Ammon's horn (tissue), 1 donor: ENCODE measurements around the gene TRUB1.
"Not testable (repeated sequence)": the region's sequence is repeated elsewhere in the genome, so short reads cannot be mapped to it uniquely, and the experiment has no call there.

ENCODE experiments used
- DNase-seq: peaks from one replicate; pipeline ENCODE4 v3.0.0-alpha.2; 2016; ENCODE audit warnings: low spot score

TRUB1 gene

DNA sequence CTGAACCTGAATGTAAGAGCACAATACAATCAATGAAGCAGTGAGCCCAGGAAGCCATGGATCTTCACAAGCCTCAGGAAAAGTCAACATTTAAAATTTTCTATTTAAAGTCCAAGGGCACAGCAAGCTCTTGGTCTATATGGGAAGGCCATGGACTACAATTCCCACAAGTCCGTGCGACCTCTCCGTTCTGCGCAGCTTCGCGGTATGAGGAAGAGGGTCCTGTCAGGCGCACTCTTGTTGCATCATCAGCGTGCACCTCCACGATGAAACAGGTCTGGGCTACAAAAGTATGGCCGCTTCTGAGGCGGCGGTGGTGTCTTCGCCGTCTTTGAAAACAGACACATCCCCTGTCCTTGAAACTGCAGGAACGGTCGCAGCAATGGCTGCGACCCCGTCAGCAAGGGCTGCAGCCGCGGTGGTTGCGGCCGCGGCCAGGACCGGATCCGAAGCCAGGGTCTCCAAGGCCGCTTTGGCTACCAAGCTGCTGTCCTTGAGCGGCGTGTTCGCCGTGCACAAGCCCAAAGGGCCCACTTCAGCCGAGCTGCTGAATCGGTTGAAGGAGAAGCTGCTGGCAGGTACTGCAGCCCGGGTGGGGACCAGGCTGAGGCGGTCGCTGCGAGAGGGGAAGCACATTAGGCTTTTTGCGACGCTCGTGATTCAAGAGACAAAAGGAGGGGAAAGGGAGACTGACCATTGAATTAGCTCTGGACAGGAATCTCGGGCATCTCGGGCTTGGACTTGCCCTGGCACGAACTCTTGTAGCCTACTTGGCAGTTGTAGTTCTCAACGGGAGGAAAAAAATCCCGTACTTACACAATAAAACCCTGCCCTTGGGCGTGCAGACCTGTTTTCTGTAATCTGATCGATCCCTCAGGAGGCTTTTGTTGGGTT, at the start of gene TRUB1:
Gene TRUB1 (plus strand): TSS at position 234 of the 894 bp plus-strand sequence. CDS start 59 bp downstream, at position 293.
- peak; percentile 99 for DNase-seq

GRCh38 chr10:114893251-114893650, 44.7 kb upstream of the TRUB1 start:
- no peak for DNase-seq

DNA sequence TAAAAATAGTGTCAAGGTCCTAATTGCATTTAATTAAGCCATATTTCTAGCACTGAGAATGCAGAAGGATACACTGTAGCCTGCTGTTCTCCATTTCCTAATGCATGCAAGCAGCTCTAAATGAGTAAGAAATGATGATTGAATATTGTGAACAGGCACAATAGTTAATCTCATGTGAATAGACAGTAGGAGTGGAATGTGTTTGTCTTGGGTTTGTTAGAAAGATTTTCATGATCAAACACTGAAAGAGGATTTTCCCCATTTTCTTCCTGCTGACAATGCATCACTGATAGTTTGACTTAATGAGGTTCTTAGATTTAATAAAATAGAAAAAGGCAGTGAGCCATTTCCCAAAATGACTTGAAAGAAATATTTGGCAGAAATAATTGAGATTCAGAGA, 43.1 kb upstream of the TRUB1 start:
- DNase-seq, result no peak

GRCh38 chr10:114897011-114897410, 41.0 kb upstream of the TRUB1 start:
- not testable (repeated sequence) for DNase-seq

GRCh38 chr10:114897593-114897992, 40.4 kb upstream of the TRUB1 start:
- no peak for DNase-seq

- no peak for DNase-seq
Observed at GRCh38 chr10:114899982-114900381, 38.0 kb upstream of the TRUB1 start.

- no peak for DNase-seq
Observed at GRCh38 chr10:114900658-114901057, 37.3 kb upstream of the TRUB1 start.

DNA sequence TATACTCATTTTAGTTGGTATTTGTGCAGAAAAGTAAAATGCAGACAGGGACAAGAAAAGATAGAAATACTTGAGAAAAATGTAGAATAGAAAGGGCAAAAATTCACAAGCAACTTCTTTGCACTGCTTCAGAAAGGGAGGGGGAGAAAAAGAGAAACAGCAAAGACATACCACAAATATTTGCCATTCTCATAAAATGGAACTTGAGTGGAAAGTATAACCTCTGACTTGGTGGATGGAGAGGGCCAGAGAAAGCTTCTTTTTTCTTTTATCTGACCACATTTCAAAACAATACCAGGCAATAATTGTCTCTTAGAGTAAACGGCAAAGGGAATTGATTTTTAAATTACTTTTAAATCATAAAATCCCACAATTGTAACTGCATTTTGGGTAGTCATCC, 35.8 kb upstream of the TRUB1 start:
- DNase-seq, result no peak

- DNase-seq, result peak; percentile 11
Observed at GRCh38 chr10:114905450-114905849, 32.5 kb upstream of the TRUB1 start.

DNA sequence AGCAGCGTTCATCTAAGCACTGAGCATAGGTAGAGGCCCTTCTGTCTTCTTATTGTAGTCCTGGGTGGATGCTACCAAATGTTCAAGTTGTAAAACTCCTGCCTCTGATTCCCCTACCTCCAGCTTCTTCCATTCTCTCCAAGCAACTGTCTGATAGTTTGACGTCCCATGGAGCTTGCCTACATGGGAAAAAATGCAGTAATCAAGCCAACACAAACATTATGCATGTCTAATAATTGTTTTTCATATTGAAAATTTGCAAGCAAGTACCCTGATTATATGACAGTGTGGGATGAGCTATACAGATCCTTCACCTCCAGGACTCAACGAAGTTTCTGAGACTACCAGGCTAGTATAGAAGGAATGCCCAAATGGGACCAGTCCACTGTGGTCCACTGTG, 31.0 kb upstream of the TRUB1 start:
- no peak for DNase-seq

DNA sequence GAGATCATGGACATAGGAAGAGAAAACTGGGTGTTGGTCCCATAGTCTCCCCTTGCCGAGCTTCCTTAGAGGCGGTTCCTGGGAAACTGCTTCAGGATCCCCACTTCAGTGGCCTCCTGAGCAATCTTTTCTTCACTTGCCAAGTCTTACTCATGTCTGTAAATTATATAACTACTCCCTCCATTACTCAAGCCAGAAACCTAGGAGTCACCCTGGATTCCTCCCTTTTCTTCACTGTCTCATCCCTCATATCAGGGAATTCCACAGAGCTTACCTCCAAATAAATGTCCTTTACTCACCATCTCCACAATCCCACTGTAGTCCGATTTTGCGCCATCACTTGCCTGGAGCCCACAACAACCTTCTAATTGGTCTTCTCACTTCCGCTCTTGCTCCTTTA, 29.1 kb upstream of the TRUB1 start:
- no peak for DNase-seq

DNA sequence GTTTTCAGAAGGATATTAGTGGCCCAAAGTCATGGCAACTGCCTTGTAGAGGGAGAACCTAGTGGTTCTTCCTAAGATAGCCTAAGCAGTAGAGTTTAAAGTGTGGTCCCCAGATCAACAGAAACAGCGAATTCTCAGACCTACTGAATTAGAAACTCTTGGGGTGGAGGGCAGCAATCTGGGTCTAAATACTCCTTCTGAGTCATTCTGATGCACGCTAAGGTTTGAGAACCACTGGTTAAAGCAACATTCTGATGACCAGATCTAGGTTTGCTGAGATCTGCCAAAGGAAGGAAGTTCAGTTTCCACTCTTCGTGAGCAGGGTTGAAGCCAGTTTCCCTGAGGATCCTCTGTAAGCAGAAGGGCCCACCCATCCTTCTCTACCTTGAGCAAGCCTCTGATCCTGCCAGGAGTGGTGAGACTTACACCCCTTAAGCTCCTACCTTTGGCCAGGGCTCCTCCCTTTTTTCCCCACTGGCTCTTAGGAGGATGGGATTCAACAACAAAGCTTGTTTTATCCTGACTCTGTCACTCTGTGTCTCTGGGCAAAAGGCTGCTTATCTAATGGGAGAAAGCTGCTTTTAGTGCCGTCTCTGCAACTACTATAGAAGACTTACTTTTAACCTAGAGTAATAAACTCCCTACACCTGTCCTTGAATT, 26.8 kb upstream of the TRUB1 start:
- DNase-seq, result no peak

DNA sequence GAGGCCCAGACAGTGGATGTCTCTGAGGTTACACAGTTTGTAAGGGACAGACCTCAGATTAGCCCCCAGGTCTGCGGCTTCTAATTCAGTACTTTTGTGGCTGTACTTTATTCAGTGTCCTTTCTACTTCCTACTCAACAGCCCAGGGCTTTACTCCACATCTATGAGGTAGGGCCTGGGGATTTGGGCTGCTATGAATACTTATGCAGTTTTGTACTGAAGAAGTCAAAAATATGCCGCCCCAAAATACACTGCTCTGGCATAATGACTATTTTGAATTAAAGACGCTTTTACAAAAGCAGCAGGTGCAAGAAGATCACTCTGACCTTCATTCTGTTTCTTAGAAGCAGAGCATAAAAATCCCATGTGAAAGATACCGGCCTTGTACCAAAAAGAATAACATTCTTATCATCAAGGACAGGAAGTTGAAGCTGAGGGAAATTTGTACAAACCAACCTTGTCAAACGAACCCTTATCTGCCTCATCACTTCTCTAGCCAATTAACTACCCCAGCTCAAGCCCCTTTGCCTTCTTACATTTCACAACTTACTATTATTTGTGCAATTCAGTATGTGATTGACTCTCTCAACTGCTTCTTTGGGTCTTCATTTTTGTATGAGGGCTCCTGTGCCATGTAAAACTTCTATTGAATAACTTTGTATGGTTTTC, 26.1 kb upstream of the TRUB1 start:
- DNase-seq, result no peak

DNA sequence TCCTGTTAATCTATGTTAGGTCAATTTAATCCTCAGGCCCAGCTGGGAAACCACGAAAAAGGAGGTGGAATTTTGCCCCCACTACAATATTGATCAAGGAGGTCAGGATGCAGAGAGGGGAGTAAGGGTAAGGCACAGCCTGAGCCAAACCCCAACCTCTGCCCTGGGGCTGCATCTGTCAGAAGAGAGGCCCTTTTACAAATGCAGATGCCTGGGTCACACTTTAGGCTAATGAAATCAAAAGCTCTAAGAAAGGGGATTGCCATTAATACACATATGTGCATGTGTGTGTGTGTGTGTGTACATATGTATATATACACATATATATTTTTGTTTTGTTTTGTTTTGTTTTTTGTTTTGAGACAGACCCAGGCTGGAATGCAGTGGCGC, 25.5 kb upstream of the TRUB1 start:
- DNase-seq, result no peak

DNA sequence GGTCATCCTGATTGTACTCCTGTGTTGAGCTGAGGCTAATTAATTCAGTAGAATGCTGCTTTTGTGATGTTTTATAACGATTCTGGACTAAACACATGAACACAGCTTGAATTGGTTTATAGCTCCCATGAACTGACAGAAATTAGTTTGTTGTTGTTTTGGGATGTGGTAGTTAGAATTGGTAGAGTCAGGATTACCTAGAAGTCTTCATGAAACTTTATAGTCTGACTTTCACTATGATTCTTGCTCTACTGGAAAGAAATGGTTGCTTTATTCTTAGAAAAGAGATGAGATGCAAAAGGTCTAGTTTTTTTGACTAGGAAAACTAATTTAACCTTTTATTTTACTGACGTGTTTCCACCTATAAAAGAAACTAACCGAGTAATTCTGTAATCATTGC, 23.4 kb upstream of the TRUB1 start:
- DNase-seq, result no peak

- no peak for DNase-seq
Observed at GRCh38 chr10:114915294-114915693, 22.7 kb upstream of the TRUB1 start.

DNA sequence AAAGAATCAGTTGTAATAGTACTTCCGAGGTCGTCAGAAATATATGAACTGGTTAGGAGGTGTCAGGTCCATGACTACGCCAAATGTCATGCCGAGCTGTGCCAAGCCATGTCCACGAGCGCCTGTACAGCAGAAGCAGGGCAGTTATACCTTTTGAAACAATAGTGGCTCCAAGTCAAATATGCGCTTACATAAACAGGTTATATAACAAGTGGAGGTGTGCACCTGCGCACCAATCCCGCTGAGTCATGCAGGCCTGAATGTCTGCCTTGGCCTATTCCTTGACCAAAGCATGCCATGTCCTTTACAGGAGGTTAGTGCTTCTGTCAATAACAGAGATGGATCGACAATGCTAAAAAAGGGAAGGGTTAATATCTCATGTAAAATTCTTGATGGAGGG, 21.3 kb upstream of the TRUB1 start:
- DNase-seq, result no peak

- DNase-seq, result no peak
Observed at GRCh38 chr10:114917459-114917858, 20.5 kb upstream of the TRUB1 start.

- no peak for DNase-seq
Observed at GRCh38 chr10:114917927-114918672, 19.9 kb upstream of the TRUB1 start.

- DNase-seq, result no peak
Observed at GRCh38 chr10:114920459-114920858, 17.5 kb upstream of the TRUB1 start.

GRCh38 chr10:114922003-114922402, 16.0 kb upstream of the TRUB1 start:
- DNase-seq, result no peak

DNA sequence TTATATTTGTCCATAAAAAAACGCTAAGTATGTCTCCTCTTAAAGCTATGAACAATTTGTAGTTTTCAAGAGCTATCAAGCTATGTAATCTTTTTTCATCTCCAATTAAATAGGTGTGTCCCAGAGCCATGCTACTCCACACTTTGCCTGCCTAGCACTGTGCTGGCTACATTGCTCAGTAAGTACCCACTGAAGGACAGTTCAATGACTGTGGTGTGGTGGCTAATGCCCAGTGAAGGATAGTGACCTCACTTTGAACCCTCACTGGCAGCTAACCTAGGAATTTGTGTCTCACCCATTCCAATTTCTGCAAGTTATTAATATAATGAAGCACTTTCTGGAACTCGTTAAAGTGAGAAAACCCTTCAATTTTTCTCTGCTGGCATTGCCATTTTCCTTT, 14.4 kb upstream of the TRUB1 start:
- DNase-seq, result no peak
